Stimulated activated CD4-positive, alpha-beta T cell treated with anti-CD3 and anti-CD28 coated beads, Interleukin-12 subunit alpha, Interleukin-12 subunit beta, amount 100 ng/mL, for 24 hours (primary cell): ENCODE data around the gene CERS6.

Experiments
- DNase-seq, 2 experiments: peaks; one replicate each; pipeline ENCODE4 v3.0.0-alpha.2; 2020; ENCODE audit warnings: low read depth in 2 of 2

The CERS6 gene

DNA sequence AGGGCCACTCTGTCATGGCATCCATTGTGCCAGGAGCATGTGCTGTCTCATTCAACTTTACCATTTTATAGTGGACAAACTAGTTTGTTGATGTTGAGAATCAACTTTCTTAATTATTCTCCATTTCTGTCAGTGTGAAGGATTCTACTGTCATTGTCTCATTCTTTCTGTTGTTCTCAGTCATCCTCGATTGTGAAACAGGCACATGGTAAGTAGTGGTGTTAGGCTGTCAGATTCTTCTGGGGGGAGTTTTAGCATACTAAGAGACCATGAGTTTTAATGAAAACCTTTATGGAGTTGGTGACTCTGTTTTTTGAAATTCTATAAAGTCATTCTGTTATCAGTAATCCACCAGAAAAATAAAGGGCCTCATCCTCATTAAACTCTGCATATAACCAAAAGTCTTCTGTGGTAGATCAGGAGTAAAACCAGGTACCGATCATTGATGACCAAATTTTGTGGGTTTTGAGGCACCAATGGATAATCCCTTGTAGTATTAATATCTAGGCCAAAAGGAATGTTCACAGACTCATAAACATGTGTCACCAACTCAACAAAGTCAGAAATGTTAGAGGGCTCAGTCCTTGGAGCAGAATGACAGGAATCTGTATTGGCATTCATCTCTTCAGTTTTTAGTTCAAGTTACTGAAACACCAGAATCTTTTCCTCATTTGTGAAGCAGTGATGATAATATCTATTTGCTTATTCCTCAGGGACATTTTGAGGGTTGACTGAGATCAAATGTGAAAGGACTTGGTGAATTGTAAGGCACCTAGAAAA is 73.2 kb downstream of the CERS6 start:
- no peak for DNase-seq

DNA sequence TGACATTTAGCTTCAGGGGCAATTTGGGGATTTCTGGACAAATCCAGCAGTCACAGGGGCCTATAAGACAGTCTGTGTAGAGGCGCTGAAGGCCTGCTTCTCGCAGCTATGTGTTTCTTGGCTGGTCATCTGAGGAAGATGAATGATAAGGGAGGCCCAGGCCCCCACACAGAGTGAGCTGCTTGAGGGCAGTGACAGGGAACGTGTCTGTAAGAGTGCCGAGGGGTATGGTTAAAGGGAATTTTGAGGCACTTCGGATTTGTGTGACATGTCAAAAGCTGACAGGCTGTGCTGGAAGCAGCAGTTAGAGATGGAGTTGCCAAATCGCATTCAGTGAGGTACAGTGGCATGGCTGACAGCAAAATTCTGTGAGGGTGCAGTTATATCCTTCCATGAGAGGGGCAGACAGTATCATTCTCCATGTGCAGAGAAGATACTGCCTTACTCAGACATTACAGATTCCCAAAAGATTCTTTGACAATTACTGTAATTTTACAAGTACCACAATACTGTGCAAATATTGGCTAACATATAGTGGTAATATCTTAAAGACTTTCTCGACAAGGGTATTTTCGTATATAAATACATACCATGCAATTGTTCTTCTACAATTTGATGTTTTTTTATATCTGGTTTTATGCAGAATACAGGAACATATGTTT is 74.0 kb downstream of the CERS6 start:
- DNase-seq: no peak

DNA sequence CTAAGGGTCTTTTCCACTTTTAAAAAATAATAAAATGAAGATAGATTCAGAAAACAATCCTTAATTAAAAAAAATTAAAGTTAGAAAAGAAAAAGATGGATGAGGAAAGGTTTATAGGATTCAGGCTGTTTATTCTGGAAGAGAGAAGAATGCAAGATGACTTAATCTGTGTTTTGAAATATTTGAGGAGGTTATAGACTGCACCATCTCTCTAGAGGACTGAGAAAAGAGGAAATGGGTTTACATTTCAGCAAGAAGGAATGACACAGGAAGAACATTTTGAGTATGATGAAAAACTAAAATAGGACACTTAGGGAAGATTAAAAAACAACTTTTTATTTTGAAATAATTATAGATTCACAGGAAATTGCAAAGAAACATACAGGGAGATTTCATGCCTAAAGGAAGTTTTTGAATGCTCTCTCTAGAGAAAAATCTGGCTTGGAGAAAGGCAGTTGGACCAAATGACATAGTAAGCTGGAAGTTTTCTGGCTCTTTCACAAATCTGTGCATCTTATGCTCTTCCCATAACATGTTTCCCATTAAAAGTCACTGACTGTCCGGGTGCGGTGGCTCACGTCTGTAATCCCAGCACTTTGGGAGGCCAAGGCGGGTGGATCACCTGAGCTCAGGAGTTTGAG is 75.0 kb downstream of the CERS6 start:
- no peak for DNase-seq

DNA sequence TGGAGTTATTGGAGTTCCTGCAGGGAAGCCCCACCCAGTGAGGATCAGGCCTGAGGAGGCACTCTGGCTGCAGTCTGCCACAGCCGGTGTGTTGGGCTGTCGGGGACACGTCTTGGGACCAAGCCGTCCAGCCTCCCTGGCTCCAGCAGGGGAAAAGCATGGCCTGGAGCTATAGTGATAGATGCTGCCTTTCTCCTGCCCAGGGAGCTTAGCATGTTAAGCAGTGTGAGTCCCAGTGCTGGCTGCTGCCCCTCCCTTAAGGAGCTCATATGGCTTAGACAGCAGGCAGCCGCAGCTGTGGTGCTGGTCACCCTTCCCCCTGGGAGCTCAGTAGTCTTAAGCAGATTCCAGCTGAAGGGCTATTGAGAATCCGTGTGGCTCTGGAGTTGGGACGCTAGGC is 78.9 kb downstream of the CERS6 start:
- DNase-seq: no peak

DNA sequence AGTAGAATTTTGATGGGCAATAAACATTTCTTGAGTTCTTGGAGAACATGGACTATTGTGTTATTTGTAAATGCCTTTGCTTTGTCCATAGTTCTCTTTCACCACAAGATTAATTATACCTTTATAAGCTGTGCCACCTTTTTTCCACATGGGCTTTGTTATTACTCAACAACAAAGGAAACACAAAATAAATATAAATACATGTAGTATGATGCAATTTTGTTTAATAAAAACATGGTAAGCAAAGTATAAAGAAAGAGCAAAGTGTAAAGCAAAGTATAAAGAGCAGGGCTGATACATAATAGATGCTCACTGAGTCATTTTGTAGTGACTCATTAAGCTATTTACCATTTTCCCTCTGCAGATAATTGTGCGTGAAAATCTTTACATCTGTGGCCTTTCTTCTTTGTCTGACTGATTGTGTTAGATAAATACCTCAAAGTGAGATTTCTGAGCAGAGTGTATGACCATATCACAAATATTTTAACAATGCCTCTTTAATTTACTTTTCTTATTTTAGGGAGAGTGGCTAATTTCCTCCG is 80.9 kb downstream of the CERS6 start:
- DNase-seq: no peak

DNA sequence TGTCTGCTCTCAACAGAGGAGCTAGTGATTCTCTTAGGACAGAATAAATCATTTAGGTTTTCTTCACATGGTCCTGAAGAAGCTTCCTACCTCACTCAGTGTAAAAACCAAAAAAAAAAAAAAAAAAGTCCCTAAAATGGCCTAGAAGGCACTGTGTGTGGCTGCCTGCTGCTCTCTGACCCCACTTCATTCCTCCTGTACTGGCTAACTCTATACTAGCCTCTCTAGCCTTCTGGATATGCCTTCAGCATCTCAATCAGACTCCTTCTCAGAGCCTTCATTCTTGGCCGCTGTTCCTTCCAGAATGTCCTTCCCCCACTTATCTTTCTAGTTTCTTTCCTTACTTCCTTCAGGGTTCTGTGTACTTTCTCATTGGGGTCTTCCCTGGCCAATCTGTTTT is 82.1 kb downstream of the CERS6 start:
- no peak for DNase-seq

DNA sequence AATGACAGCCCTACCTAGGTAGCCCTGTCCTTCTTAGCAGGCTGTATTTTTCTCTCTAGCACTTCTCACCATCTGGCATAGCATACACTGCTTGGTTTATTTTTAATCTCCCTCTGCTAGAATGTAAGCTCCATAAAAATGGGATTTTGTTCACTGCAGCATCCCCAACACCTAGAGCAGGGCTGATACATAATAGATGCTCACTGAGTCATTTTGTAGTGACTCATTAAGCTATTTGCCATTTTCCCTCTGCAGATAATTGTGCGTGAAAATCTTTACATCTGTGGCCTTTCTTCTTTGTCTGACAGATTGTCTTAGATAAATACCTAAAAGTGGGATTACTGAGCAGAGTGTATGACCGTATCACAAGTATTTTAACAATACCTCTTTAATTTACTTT is 82.5 kb downstream of the CERS6 start:
- no peak for DNase-seq

DNA sequence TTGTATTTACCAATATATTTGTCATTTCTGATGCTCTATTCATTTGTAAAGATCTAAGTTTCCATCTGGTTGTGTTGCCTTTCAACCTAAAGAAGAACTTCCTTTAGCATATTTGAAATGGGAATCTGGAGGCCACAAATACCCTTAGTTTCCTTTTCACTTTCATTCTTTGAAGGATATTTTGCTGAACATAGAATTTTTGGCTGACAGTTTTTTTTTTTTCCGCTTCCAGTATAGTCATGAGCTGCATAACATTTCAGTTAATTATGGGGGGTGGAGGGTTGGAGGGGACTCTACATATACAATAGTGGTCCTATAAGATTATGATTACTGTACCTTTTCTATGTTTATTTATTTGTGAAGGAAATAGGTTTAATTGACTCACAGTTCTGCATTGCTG is 83.9 kb downstream of the CERS6 start:
- DNase-seq: no peak

DNA sequence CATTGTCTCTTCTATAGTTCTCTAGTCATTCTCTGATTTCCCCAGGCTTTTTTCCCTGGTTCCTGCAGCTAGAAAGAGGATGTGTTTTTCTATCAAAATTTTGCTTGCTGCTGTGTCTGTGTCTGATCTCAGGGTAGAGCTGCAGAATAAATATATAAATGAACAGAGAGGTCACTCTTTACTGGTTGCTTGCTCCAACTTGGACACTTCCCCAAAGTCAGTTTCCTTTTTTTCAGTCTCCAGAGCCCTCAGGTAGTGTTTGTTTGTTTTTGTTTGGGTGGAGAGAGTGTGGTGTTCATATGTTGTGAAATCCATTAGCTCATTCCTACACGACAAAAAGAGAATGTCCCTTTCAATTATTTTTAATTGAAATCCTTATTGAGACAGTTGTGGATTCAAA is 85.8 kb downstream of the CERS6 start:
- DNase-seq: no peak

DNA sequence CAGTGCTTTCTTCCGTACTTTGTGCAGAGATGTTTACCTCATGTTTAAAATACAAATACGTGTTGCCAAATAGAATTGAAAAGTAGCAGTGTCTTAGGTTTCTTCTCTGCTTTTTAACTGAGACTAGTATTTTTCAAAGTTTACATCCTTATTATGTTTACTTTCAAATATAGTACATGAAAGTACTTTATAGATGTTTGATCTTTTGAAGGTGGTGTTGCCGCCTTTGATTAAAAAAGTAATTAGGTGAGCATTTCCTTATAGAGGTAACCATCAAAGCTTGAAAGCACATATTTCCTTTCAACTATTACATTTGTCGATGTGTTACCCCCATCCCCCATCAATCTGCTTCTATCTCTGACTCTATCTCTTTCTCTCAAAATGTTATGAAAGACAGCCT is 87.0 kb downstream of the CERS6 start:
- no peak for DNase-seq

DNA sequence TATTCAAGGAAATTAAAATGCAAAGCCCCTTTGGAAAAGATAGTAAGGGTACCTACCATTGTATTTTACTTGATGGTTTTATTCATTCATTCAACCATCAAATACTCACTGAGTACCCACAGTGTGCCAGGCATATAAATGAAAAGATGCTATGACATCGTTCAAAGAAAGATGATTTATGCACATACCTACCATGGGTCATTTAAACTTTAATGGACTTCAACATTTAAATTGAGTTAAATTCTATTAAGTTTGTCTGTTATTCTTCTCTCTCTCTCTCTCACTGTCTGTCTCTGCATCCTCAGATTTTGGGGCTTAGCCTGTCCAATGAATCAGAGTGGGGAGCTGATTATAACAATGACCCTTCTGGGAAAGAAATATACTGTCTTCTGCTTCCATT is 87.9 kb downstream of the CERS6 start:
- no peak for DNase-seq

DNA sequence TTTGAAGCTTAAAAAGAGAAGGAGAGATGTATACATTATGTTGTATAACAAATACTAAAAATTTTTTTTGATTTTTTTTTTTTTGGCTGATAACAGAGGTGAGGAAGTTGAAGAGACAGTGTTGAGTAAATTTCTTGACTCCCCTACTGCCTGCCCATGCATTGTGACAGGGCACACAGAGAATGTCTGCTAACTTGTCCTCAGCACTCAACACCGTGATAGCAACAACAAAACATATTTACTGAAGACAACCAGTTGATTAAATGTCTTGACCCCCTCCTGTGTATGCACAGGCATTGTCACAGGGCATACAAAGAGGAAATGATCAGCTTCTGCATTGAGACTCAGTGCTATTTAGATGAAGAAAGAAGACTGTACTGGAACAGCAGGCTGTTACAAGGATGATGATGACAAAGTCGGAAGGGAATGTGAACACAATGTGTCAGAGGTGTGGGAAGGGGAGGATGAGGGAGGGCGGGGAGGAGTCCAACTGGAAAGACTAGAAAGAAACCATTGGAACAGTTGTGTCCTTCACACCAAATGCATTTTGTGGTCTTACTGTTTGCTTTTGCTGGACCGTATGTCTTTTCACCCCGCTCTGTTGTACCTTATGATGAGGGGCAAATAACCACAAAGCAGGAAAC is 89.5 kb downstream of the CERS6 start:
- DNase-seq: no peak

DNA sequence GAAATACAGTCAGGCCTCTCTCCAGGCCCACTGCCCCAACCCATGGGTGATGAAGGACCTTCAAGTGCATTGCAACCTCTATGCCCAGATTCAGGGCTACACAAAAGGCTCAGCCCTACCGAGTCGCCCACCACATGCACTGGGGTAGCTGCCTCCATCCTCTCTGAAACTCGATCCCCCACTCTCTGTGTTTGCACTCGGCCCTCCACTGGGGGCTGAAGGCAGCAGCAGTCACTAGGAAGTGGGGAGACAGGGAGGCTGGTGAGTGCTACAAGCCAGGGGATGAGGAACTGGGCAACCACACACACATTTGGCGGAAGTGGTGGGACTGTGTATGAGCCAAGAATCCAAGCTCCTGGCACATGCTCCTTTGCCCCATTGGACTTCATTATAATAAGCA is 94.6 kb downstream of the CERS6 start:
- no peak for DNase-seq

DNA sequence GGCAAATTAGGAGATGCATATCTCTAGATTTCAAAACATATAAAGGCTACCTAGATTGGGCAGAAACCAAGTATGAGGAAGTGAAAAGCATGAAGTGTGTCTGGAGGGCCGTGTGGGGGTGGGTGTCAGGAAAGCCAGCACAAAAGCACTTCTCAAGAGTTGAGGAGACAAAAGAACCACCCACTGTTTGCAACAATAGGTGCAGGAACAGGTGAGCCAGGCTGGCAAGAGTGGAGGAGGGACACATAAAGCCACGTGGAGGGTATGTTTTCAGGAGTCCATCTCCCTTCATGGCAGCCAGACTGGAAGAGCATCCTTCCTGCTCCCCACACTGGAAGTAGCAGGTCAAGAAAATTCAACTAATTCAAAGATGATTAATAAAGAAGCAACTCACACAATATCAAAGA is 96.4 kb downstream of the CERS6 start:
- no peak for DNase-seq

DNA sequence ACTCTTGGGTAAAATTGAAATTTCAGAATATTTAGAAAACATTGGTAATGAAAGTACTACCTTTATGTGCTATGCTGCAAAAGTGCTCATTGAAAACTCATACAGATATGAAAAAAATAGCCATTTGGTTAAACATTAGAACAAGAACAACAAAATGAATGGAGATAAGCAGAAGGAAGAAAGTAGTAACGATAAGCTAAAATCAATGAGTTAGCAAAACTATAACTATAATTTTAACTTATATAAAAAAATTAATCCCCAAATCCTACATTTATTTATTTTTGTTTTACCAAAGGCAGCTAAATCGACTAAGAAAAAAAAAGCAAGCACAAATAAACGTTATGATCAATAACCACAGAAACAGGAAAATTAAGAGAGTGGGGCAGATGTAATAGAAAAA is 99.2 kb downstream of the CERS6 start:
- no peak for DNase-seq

DNA sequence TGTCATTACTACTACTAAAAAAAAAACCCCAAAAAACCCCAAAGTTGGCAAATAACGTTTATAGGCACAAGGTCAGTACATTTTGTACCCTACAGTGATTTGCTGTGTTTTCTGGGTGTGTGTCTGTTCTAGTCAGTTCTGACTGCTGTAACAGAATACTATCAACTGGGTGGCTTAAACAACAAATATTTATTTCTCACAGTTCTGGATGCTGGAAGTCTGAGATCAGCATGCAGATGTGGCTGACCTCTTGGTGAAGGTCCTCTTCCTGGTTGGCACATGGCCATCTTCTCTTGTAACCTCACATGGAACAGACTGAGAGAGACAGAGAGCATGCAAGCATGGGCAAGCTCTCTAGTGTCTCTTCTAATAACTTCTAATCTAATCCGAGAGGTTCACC is 103.1 kb downstream of the CERS6 start:
- DNase-seq: no peak

DNA sequence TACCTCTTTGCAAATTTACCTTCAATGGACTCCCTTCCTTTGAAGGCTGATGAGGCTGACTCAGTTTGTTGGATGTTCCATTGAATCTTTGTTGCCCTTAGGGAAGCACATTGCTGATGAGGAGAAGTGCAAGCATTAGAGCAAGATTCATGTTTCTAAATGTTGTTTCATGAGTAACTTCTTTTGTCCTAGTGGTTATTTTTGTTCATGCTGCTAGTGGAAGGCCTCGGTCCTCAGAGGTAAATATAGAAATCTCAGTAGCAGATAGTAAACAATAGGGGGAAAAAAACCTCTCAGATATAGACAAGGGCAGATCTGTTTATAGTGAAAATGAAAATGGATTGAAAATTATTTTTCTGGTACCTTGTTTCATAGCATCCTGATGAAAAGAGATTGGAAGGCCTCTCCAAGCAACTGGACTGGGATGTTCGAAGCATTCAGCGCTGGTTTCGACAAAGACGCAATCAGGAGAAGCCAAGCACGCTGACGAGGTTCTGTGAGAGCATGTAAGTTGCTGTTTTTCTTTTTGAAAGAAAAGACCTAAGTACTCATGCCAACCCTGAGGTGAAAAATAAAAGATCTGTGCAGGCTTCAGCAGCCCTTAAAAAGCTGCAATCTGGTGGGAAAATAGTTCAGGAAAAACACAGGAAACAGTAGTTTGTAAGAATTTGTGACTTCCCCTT is 104.9 kb downstream of the CERS6 start:
- no peak for DNase-seq

DNA sequence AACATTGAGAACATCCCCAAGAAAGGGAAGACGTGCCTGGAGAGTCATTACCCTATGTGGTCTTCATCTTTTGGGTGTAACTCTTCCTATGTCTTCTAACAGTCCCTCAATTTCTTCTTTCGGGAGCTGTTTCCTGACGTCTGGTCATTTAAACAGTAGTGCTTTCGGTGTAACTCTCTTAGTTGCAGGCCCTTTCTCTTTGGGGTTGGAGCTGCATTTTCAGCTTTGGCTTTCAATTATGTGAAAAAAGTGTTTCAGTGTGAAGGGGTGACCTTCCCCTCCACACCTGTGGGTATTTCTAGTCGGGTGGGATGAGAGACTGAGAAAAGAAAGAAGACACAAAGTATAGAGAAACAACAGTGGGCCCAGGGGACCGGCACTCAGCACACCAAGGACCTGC is 105.9 kb downstream of the CERS6 start:
- DNase-seq: no peak

DNA sequence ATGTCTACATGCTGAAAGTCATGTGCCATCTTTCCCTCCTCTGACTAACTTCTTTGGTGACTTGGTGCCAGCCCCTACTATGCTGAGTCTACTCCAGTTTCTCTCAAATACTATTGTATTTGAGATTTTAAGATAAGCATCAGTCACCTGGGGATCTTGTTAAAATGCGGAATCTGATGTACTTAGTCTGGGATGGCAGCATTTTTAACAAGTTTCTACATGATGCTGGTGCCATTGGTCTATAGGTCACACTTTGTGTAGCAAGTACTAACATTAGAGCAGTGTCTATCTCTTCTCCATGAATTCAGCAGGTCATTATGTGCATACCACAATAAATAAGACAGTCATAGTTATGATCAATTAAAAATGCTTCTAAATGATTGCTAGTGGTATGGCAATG is 106.9 kb downstream of the CERS6 start:
- no peak for DNase-seq

DNA sequence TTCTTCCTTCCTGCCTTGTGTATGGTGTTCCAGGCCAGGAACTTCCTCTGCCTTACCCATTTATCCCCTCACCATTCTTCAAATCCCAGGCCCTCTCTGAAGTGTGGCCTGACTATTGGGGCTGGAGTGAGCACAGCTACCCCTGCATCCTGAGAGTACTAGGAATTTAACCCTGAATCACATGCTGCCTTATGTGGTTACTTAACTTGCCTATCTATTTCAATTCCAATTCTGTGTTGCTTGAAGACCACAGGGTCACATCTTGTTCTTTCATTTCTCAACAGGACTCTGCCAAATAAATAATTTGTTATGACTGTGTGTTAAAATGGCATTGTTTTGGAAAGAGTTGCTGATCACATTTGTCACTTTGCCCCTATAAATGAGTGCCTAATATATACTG is 108.6 kb downstream of the CERS6 start:
- DNase-seq: no peak

DNA sequence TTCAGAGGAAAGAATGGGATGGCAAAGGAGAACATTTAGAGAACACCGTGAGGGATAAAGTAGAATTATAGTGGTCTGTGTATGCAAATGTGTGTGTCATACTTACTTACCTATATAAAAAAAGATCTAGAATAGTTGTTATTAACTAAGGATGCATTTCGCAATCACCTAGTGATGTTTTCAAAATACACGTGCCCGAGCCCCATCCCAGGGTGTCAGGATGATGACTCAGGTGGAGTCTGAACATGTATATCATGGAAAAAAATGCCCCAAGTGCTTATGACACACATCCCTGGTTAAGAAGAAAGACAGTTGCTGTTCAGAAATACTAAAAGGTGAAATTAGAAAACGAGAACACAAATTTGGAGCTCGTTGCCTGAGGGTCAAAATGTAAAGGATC is 109.0 kb downstream of the CERS6 start:
- DNase-seq: no peak

DNA sequence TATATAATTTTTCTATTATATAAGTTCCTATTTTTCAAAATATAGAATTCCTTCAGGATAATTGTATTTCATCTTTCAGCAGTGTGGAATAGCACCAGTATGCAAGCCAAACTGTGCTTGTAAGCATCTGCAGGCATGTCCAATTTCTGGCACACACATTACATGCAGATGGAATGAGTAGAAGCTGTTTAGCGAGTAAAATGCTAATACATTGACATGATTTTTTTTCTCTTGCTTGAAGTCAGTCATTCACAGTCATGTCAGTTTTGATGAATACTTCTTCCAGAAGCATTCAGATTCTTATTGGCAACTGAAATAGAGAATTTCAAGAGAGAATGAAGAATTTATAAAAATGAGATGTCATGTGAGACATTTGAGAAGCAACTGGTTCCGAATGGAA is 109.4 kb downstream of the CERS6 start:
- no peak for DNase-seq
